HG03066 (cell line): ENCODE results near the gene KRTAP5-9.
"Not testable (repeated sequence)": the region's sequence is repeated elsewhere in the genome, so short reads cannot be mapped to it uniquely, and the experiment has no call there.

ENCODE experiments used
- ATAC-seq: cut with Tn5 transposase; IDR thresholded peaks from one replicate; pipeline ENCODE4 v1.9.1; 2021; ENCODE audit warnings: low read depth; ENCODE audit not compliant: unreplicated experiment

The KRTAP5-9 gene

DNA sequence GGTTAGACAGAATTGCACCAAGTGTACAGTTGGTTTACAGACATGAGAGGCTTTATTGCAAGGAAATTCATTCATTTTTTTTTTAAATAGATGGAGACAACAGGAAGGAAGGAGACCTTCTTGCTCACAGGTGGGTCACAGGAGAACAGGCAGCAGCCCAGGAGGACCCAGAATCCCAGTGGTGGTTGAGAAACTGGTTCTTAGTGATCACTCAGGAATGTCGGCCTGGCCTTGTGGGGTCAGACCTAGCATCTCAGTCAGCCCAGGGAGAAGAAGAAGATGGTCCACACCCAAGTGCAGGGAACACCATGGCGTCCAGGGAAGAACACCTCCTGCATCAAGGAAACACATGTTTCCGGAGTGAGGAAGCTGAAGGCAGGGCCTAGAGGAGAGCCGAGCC, 33.6 kb downstream of the KRTAP5-9 start:
- ATAC-seq, result no peak

DNA sequence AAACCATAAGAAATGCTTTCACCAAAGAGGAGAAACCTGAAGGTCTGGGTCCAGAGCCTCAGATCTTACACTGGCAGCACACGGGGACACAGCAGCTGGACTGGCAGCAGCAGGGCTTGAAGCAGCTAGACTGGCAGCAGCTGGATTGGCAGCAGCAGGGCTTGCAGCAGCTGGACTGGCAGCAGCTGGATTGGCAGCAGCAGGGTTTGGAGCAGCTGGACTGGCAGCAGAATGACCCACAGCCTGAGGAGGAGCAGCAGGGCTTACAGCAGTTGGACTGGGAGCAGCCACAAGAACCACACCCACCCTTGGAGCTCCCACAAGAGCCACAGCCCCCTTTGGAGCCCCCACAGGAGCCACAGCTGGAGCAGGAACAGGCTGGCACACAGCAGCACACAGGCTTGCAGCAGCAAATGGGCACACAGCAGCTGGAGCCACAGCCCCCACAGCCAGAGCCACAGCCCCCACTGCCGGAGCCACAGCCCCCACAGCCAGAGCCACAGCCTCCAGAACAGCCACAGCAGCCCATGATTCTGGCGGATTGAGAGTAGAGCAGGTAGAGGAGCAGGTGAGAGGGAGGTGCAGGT, 34.2 kb downstream of the KRTAP5-9 start, which contains the start of gene KRTAP5-11:
Gene KRTAP5-11 (minus strand): TSS at position 567 of the 587 bp plus-strand sequence. CDS start 38 bp downstream, at position 529.
- ATAC-seq, result no peak

DNA sequence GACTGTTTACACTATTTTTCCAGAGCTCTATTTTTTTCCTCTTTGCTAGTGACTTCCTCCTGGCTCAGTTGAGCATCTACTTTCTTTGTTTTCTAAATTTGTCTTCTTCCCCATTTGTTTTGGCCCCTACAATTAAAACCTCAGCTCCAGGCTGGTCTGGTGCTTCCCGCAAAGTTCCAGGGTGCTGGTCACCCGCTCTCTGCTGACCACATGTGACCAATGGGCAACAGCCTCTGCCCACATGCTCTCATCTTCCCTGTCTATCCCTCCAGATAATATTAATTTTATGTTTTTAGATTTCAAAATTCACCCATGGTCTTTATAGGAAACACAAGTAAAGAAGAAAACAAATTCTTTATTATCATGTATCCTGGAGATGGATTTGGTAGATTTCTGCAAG, 34.7 kb downstream of the KRTAP5-9 start:
- ATAC-seq, result not testable (repeated sequence)

DNA sequence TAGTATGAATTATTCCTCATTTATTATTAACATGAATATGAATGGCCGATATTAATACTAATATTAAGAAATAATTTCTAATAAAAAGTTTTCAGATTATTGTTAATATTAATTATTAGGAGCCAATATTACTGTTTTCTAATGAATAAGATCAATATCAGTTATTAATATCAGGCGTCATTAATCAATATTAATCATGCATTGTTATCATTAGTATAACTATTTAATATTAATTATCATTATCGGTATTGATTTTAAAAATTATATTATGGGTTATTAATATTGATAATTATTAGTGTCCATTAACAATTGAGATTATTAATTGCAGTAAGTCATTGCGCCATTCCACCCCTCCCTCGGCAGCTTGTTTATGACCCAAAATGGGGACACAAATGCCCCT, 37.5 kb downstream of the KRTAP5-9 start:
- ATAC-seq, result not testable (repeated sequence)

DNA sequence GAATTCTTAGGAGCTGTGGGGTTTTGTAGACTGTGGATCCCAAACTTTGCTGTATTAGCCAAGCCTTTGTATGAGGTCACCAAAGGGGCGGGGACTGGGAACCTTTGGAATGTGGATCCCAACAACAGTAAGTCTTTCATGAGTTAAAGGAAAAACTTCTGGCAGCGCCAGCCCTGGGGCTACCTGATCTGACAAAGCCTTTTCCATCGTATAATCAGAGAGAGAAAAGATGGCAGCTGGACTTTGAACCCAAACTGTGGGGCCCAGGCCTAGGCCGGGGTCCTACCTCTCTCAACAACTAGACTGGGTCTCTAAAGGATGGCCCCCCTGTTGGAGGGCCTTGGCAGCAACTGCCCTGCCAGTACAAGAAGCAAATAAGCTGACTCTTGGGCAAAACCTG, 40.1 kb downstream of the KRTAP5-9 start:
- not testable (repeated sequence) for ATAC-seq

DNA sequence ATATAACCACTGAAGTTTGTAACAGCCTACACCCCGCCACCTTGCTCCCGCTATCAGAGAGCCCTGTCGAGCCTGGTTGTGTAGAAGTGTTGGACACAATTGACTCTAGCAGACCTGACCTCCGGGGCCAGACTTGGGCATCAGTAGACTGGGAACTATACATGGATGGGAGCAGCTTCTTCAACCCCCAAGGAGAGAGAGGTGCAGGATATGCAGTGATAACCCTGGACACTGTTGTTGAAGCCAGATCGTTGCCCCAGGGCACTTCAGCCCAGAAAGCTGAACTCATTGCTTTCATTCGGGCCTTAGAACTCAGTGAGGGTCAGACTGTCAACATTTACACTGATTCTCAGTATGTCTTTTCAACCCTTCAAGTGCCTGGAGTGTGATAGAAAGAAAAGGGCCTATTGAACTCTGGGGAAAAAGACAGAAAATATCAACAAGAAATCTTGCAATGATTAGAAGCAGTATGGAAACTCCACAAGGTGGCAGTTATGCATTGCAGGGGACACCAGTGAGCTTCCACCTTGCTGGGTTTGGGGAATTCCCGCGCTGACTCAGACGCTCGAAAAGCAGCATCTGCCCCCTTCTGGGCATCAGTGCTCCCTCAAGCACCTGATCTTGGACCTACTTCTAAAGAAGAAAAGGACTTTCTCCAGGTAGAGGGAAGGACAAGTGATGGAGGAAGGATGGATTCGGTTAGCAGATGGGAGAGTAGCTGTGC, 40.8 kb downstream of the KRTAP5-9 start:
- not testable (repeated sequence) for ATAC-seq

DNA sequence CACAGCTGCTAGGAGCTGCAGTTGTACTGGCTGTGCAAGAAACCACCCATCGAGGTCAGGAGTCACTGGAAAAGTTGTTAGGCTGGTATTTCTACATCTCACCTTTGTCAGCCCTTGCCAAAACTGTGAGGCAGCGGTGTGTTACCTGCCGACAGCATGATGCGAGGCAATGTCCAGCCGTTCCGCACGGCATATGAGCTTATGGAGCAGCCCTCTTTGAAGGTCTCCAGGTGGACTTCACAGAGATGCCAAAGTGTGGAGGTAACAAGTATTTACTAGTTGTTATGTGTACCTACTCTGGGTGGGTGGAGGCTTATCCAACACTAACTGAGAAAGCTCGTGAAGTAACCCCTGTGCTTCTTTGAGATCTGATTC, 41.3 kb downstream of the KRTAP5-9 start:
- ATAC-seq, result not testable (repeated sequence)
